Urinary bladder (tissue), 4 donors: ENCODE measurements around the gene DTNBP1. TPM values are rescaled to one million over a fixed set of nuclear protein-coding genes. Genes with fewer than 3 reads are reported as not detected.

Experiments
- DNase-seq: peaks from one replicate; pipeline ENCODE4 v3.0.0-alpha.2; 2015; ENCODE audit errors: extremely low spot score
- H3K27ac ChIP-seq: one replicate; pipeline ENCODE4 v1.5.1; 2013; ENCODE audit warnings: low read depth, mild to moderate bottlenecking, moderate library complexity
- H3K36me3 ChIP-seq: one replicate; pipeline ENCODE4 v1.6.1; 2013; ENCODE audit warnings: mild to moderate bottlenecking, moderate library complexity; ENCODE audit not compliant: insufficient read depth
- H3K4me1 ChIP-seq: one replicate; pipeline ENCODE4 v1.6.1; 2013; ENCODE audit warnings: mild to moderate bottlenecking, moderate library complexity; ENCODE audit not compliant: insufficient read depth
- H3K4me3 ChIP-seq: one replicate; pipeline ENCODE4 v1.5.1; 2013; ENCODE audit warnings: low read depth, low read length
- WGBS: extraction: QIAGEN DNeasy Blood & Tissue Kit; methylation state at CpG from one replicate; pipeline ENCODE4 v1.1.7; 2013; 5-methylcytosine and 5-hydroxymethylcytosine counted together
- polyA plus RNA-seq: library from polyadenylated mRNA; stranded (reverse); fragments of 200-250 nt; gene quantifications from one replicate; pipeline ENCODE4 v1.2.3, GENCODE V29; 2013
- total RNA-seq: library from RNA; depleted of rRNA; stranded (reverse); fragments of >200 nt; gene quantifications from one replicate; pipeline ENCODE4 v1.2.3, GENCODE V29; 2014
- donor health status: healthy with polysubstance abuse.
- donor health status: healthy.

DTNBP1 gene
- total and polyA plus RNA-seq, 2 donors, result 5.0 to 23.3 TPM

GRCh38 chr6:15581751-15582150 lies 81.1 kb downstream of the DTNBP1 start:
- Histone ChIP-seq H3K27ac (no peak overlapping the region), H3K4me1 (no peaks in the 10 kb centered on the region), H3K4me3 (no peak overlapping the region), H3K36me3 (no peaks in the 10 kb centered on the region)
- DNase-seq, result no peak
- WGBS, result 95% methylated on average over 4 of the region's 4 CpGs

- DNase-seq, result no peak
- 94% methylated on average over 2 of the region's 2 CpGs for WGBS
- Histone ChIP-seq H3K4me1 (no peaks in the 10 kb centered on the region), H3K36me3 (no peaks in the 10 kb centered on the region), H3K27ac (no peak overlapping the region), H3K4me3 (no peak overlapping the region)
These were observed 82.5 kb downstream of the DTNBP1 start for GRCh38 chr6:15580326-15580725.

GRCh38 chr6:15578716-15579391 lies 84.0 kb downstream of the DTNBP1 start:
- no peak overlapping the region for H3K4me3 ChIP-seq
- DNase-seq, result no peak
- H3K36me3 ChIP-seq, result no peaks in the 10 kb centered on the region
- H3K4me1 ChIP-seq, result no peaks in the 10 kb centered on the region
- no peak overlapping the region for H3K27ac ChIP-seq
- WGBS, result 85% methylated on average over 3 of the region's 3 CpGs

- Histone ChIP-seq H3K4me1 (peaks cover under 1% of the 10 kb centered on the region), H3K4me3 (no peak overlapping the region), H3K36me3 (no peaks in the 10 kb centered on the region), H3K27ac (no peak overlapping the region)
- no peak for DNase-seq
- WGBS, result 44% methylated on average over 7 of the region's 7 CpGs
These were observed 85.2 kb downstream of the DTNBP1 start for GRCh38 chr6:15577550-15578171.

- 78% methylated on average over 8 of the region's 8 CpGs for WGBS
- no peak for DNase-seq
These were observed 85.7 kb downstream of the DTNBP1 start for GRCh38 chr6:15577106-15577505.

GRCh38 chr6:15575357-15576033 lies 87.3 kb downstream of the DTNBP1 start:
- DNase-seq, result no peak
- peak overlapping the region; percentile 18 for H3K27ac ChIP-seq
- H3K4me1 ChIP-seq, result peaks cover 2% of the 10 kb centered on the region
- WGBS, result 95% methylated on average over 5 of the region's 5 CpGs
- H3K4me3 ChIP-seq, result no peak overlapping the region
- peaks cover 1% of the 10 kb centered on the region for H3K36me3 ChIP-seq

More at GRCh38 chr6:15577106-15577505, 85.7 kb downstream of the DTNBP1 start:
- Histone ChIP-seq H3K27ac (no peak overlapping the region), H3K4me1 (peaks cover 2% of the 10 kb centered on the region), H3K4me3 (no peak overlapping the region), H3K36me3 (no peaks in the 10 kb centered on the region)

- Histone ChIP-seq H3K36me3 (peaks cover 1% of the 10 kb centered on the region), H3K4me1 (peaks cover 2% of the 10 kb centered on the region), H3K27ac (no peak overlapping the region), H3K4me3 (no peak overlapping the region)
- WGBS, result 84% methylated on average over 3 of the region's 3 CpGs
- no peak for DNase-seq
These were observed 88.3 kb downstream of the DTNBP1 start for GRCh38 chr6:15574486-15574885.

- no peak overlapping the region for H3K27ac ChIP-seq
- peaks cover 2% of the 10 kb centered on the region for H3K4me1 ChIP-seq
- peaks cover 1% of the 10 kb centered on the region for H3K36me3 ChIP-seq
- WGBS, result 72% methylated on average over 4 of the region's 4 CpGs
- no peak for DNase-seq
- H3K4me3 ChIP-seq, result no peak overlapping the region
These were observed 88.8 kb downstream of the DTNBP1 start for GRCh38 chr6:15574023-15574422.

- 96% methylated on average over 4 of the region's 4 CpGs for WGBS
- Histone ChIP-seq H3K4me3 (no peak overlapping the region), H3K4me1 (peaks cover 2% of the 10 kb centered on the region), H3K27ac (no peak overlapping the region), H3K36me3 (peaks cover 1% of the 10 kb centered on the region)
- DNase-seq, result no peak
These were observed 89.4 kb downstream of the DTNBP1 start for GRCh38 chr6:15573384-15573783.

GRCh38 chr6:15572296-15573016 lies 90.4 kb downstream of the DTNBP1 start:
- DNase-seq, result no peak
- H3K27ac ChIP-seq, result no peak overlapping the region
- H3K4me1 ChIP-seq, result peaks cover 2% of the 10 kb centered on the region
- WGBS, result 97% methylated on average over 5 of the region's 5 CpGs
- no peak overlapping the region for H3K4me3 ChIP-seq
- H3K36me3 ChIP-seq, result peaks cover 1% of the 10 kb centered on the region

GRCh38 chr6:15570171-15570570 lies 92.7 kb downstream of the DTNBP1 start:
- no peak for DNase-seq
- H3K4me3 ChIP-seq, result no peak overlapping the region
- H3K36me3 ChIP-seq, result peaks cover 1% of the 10 kb centered on the region
- H3K4me1 ChIP-seq, result peaks cover 2% of the 10 kb centered on the region
- no peak overlapping the region for H3K27ac ChIP-seq
- 98% methylated on average over 2 of the region's 2 CpGs for WGBS

- Histone ChIP-seq H3K4me3 (no peak overlapping the region), H3K27ac (no peak overlapping the region), H3K36me3 (peaks cover 1% of the 10 kb centered on the region), H3K4me1 (peaks cover 2% of the 10 kb centered on the region)
- DNase-seq, result no peak
- WGBS, result 74% methylated on average over 17 of the region's 17 CpGs
These were observed 93.5 kb downstream of the DTNBP1 start for GRCh38 chr6:15569035-15569995.

- no peaks in the 10 kb centered on the region for H3K36me3 ChIP-seq
- WGBS, result 79% methylated on average over 1 of the region's 1 CpG
- DNase-seq, result no peak
These were observed 99.9 kb downstream of the DTNBP1 start for GRCh38 chr6:15562977-15563376.

More at GRCh38 chr6:15562977-15563376, 99.9 kb downstream of the DTNBP1 start:
- Histone ChIP-seq H3K27ac (no peak overlapping the region), H3K4me3 (no peak overlapping the region), H3K4me1 (no peaks in the 10 kb centered on the region)
